DMS53 (cell line): ENCODE measurements around the gene ITGB2.
"Not testable (repeated sequence)": the region's sequence is repeated elsewhere in the genome, so short reads cannot be mapped to it uniquely, and the experiment has no call there.

Experiments used
- DNase-seq: peaks from one replicate; lab custom pipeline; 2025; lab: John Stamatoyannopoulos, UW

Gene ITGB2

GRCh38 chr21:44940116-44940631 is 19.5 kb upstream of the ITGB2 start:
- peak; percentile 45 for DNase-seq

GRCh38 chr21:44939532-44940115 is 18.9 kb upstream of the ITGB2 start, which contains the start of gene SLX9:
Gene SLX9 (plus strand): TSS chr21:44940029. CDS start chr21:44940058, 29 bp downstream.
- peak; percentile 89 for DNase-seq

GRCh38 chr21:44938772-44939531 is 18.3 kb upstream of the ITGB2 start:
- no peak for DNase-seq

DNA sequence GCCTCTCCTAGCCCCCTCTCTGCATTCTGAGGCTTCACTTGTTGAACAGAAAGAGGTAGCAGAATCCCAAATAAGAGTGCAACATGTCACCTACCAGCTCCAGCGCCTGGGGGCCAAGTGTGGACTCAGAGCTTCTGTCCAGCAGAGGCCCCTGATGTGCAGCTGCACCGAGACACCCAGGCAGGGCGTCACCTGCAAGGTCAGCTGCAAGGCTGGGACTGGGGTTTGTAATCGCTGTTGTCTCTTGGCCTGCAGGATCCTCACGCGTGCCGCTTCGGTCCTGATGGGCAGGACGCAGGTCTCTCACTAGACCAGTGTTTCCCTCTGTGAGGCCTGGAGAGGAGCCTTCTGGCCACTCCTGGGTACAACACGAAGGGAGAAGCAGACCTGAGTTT is 14.8 kb upstream of the ITGB2 start:
- no peak for DNase-seq

- DNase-seq, result no peak
These were observed 14.3 kb upstream of the ITGB2 start for GRCh38 chr21:44934797-44935532.

- no peak for DNase-seq
These were observed 13.6 kb upstream of the ITGB2 start for GRCh38 chr21:44934276-44934675.

DNA sequence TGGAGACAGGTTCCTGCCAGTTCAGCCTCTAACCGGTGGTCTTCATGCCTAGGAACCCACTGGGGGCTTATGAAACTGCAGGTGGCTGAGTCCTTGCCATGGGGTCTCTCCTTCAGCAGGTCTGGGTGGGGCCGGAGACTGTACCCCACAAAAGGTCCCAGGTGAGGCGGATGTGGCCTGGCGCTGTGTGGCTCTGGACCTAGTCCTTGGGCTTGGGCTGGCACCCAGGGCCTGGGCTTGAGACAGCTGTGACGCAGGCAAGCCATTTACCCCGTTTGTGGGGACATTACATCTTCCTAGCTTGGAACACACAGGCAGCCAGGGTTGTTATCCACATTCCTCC is 13.2 kb upstream of the ITGB2 start:
- DNase-seq, result no peak

GRCh38 chr21:44933199-44933917 is 12.7 kb upstream of the ITGB2 start:
- DNase-seq, result no peak

DNA sequence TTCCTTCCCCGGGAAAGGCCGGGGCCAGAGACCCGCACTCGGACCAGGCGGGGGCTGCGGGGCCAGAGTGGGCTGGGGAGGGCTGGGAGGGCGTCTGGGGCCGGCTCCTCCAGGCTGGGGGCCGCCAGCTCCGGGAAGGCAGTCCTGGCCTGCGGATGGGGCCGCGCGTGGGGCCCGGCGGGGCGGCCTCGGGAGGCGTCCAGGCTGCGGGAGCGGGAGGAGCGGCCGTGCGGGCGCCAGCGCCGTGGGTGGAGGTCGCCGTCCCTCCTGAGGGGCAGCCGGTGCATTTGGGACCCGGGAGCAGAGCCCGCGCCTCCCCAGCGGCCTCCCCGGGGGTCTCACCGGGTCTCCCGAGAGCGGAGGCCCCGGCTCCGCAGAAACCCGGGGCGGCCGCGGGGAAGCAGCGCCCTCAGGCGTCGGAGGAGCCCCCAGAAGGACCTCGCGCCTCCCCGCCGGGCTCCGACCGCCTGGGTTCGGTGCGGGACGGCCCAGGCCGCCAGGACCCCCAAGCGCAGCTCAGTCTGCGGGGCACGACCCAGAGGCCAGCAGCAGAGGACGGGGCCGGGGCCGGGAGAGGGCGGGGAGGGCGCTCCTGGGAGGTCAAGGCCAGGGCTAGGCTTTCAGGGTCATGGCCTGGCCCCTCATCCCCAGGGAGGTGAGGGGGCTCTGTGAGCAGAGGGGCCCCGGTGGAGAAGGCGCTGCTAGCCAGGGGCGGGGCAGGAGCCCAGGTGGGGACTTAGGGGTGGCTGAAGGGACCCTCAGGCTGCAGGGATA is 11.9 kb upstream of the ITGB2 start:
- DNase-seq, result peak; percentile 33

GRCh38 chr21:44931501-44932407 is 11.1 kb upstream of the ITGB2 start:
- DNase-seq, result peak; percentile 27

- no peak for DNase-seq
These were observed 10.4 kb upstream of the ITGB2 start for GRCh38 chr21:44931137-44931500.

GRCh38 chr21:44930543-44930981 is 9.9 kb upstream of the ITGB2 start:
- DNase-seq, result peak; percentile 14

DNA sequence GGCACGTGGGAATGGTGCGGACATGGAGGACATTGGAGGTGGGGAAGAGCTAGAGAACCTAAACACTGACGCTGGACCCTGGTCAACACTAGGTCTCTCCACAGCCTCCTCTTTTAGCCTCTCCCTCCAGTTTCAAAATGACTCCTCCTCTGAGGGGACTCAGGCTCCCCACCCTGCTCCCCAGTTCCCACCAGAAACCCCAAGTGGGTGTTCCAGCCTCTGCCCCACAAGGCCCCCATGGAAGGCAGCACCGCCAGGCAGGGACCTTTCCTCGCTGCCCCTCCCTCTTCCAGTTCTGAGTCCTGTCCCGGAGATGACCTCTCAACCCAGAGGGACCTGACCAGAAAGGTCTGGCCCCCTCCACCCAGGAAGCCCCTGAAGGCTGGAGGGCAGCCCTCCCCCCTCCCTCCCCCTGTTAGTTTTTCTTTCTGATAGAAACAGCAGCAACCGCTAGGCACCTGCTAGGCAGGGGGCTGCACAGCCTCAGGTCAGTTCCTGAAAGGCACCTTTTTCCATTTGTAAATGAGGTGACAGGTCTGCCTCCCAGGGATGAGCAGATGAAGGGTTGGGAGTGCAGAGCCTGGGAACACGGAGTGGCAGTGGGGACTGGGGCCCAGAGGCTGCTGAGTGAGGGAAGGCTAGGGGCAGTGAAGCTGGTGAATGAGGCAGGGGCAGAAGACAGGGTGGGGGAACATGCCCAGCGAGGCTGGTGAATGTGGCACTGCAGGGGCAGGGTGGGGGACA is 9.3 kb upstream of the ITGB2 start:
- no peak for DNase-seq

DNA sequence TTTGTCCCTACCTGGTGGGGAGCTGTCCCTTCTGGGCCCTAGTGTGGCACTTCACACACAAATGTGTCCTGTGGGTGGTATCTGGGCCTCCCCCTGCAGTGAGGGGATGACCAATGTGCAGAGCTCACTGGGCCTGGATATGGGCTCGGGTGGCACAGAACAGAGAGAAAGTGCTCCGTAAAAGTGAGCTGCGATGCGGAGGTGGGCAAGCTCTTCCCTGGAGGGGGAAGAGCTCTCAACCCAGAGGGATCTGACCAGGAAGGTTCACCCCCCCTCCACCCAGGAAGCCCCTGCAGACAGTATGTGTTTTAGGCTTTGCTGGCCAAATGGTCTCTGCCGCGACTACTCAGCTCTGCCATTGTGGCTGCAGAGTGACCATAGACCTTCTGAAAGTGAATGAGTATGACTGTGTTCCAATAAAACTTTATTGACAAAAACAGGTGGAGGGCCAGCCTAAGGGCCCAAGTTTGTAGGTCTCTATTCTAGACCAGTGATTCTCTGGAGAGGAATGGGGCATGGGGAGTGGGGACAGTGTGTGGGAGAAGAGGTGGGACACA is 8.6 kb upstream of the ITGB2 start:
- no peak for DNase-seq

GRCh38 chr21:44928500-44929241 is 8.0 kb upstream of the ITGB2 start:
- DNase-seq, result not testable (repeated sequence)

DNA sequence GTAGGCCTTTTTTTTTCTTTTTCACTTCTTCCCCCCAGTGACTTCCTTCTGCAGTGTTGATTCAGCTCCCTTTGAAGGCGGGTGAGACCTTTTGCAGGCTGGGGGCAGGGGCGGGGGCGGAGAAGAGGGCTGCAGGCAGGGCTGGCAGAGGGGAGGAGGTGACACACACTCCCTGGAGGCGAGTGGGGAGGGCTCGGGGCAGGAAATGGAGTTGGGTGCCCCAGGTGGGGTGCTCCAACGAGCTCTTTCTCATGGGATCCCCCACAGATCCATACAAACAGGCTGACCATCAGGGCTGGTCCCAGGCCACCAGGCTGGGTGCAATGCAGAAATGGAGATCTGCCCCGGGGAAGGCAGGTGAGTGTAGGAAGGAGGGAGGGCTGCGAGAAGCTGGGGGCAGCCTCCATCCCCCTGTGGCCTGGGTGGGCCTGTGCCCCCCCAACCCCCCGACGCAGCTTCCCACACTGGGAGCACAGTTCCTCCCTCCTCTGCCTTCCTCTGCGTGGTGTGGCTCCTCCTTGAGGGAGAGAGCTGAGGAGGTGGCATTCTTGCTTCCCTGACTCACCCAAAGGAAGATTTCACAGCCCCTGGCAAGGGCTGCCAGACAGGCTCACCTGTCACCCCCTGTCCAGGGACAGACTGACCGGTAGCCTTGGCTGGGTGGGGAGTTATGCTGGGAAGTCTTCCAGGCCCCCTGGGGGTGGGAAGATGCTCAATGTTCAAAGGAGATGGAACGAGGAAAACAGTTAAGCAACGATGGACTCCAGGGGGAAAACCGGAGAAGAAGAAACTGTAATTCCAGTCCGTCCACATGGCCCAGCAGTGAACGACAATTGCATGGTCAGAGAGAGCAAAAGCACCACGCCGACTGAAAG is 7.1 kb upstream of the ITGB2 start:
- no peak for DNase-seq

DNA sequence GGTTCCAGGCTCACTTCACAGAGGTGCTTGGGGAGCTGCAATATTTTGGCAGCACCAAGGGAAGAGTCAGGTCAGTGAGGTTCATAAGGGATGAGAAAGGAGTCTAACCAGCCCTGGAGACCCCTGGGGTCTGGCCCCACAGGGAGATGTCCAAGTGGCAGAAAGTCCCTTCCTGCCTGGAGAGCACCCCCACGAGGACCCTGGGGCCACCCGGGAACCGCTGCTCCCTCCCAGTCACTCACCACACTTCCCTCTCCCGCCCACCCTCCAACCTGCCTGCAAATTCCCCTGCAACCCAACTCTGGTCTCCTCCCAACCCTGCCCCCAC is 6.5 kb upstream of the ITGB2 start:
- no peak for DNase-seq
